Testis (tissue), 3 donors: ENCODE results near the gene NOL4L. TPM values are rescaled to one million over a fixed set of nuclear protein-coding genes. Genes with fewer than 3 reads are reported as not detected.
A peak's percentile ranks its signal among the peaks of the same experiment; 100 is the strongest.

Source experiments
- DNase-seq: peaks from one replicate; pipeline ENCODE4 v3.0.0-alpha.2; 2019
- H3K27ac ChIP-seq, 2 donors: fragments of 200-600 bp; sonication (generic); one replicate each; pipeline ENCODE4 v1.5.1; 2019
- H3K27me3 ChIP-seq: fragments of 200-600 bp; sonication (generic); one replicate; pipeline ENCODE4 v1.5.1; 2019
- H3K36me3 ChIP-seq: fragments of 200-600 bp; sonication (generic); one replicate; pipeline ENCODE4 v1.5.1; 2017; ENCODE audit warnings: low read depth; ENCODE audit errors: missing control alignments
- H3K4me1 ChIP-seq: fragments of 200-600 bp; sonication (generic); one replicate; pipeline ENCODE4 v1.5.1; 2019
- H3K4me3 ChIP-seq, 2 donors: fragments of 200-600 bp; sonication (generic); one replicate each; pipeline ENCODE4 v1.5.1; 2017 to 2019
- H3K9me3 ChIP-seq: fragments of 200-600 bp; sonication (generic); one replicate; pipeline ENCODE4 v1.5.1; 2017
- POLR2A ChIP-seq: fragments of 450-650 bp; IDR thresholded peaks from one replicate; pipeline ENCODE4 v1.6.1; 2017; ENCODE audit warnings: antibody characterized with exemption, mild to moderate bottlenecking, moderate library complexity
- WGBS, 2 donors: methylation state at CpG; one replicate each; pipeline ENCODE4 v1.1.5; 2018; 5-methylcytosine and 5-hydroxymethylcytosine counted together
- intact Hi-C: fragments of 100-400 bp; cut with DNase I; formaldehyde crosslinking; loops from one replicate; pipeline ENCODE4 v1.15.1; 2023; ENCODE audit warnings: low total_unique reads
- polyA plus RNA-seq: library from polyadenylated mRNA; stranded (reverse); fragments of 350-450 nt; fragmentation: Illumina TruSeq; extraction: RNeasy Lipid Tissue Mini Kit (QIAGEN cat#74804); gene quantifications from one replicate; pipeline ENCODE4 v1.2.3, GENCODE V29; 2014; ENCODE audit warnings: low read depth, low replicate concordance; ENCODE audit not compliant: insufficient read depth
- total RNA-seq, 2 donors: library from RNA; depleted of rRNA; stranded (reverse); fragments of >200 nt; gene quantifications; one replicate each; pipeline ENCODE4 v1.2.3, GENCODE V29; 2016
- TF ChIP-seq, protein P1 (sequence below), 3 experiments: fragments of 450-650 bp in 2 of 3; fragments of 200-600 bp in 1 of 3; sonication (generic) in 1 of 3; IDR thresholded peaks; one replicate each; pipeline ENCODE4 v1.5.1; 2016 to 2019; ENCODE audit warnings: antibody characterized with exemption in 3 of 3, mild to moderate bottlenecking in 2 of 3, moderate library complexity in 1 of 3

The NOL4L gene
- total and polyA plus RNA-seq, 3 donors from 2014 or later = 100.0 to 129 (median 115) TPM

DNA sequence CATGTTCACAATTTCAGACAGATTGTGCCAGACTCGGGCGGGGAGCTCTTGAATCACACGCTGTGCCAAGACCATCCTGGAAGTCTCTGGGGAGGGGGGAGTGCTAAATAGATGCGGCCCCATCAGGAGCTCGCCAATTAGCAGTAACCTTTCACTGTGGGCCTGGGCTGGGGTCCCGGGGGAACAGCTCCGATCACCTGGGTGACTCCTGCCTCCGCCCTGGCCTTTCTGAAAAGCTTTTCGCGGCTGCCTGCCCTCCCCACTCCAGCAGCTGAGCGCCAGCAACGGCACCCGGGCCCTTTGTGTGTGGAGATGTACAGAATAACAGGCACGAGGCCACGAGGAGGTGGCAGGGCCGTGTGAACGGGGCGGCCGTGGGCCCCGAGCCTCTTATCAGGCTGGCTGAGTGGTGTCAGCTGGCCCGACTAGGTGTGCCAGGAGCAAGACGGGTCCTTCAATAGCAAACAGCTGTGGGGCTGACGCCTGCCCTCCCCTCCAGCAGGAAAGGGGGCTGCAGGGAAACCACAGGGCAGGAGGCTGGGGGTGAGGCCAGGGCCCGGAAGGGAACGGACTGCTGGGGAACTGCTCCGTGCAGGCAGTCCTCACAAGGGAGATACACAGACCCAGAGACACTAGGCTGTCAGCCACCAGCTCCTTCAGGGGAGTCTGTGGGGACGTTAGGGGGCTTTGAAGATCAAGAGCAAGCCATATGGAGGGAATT is 56.8 kb downstream of the NOL4L start:
- H3K27ac ChIP-seq = no peak overlapping the region
- no peaks in the 10 kb centered on the region for H3K36me3 ChIP-seq
- H3K27me3 ChIP-seq = no peaks in the 10 kb centered on the region
- peak; percentile 54 for DNase-seq
- TF ChIP-seq, protein P1, sequence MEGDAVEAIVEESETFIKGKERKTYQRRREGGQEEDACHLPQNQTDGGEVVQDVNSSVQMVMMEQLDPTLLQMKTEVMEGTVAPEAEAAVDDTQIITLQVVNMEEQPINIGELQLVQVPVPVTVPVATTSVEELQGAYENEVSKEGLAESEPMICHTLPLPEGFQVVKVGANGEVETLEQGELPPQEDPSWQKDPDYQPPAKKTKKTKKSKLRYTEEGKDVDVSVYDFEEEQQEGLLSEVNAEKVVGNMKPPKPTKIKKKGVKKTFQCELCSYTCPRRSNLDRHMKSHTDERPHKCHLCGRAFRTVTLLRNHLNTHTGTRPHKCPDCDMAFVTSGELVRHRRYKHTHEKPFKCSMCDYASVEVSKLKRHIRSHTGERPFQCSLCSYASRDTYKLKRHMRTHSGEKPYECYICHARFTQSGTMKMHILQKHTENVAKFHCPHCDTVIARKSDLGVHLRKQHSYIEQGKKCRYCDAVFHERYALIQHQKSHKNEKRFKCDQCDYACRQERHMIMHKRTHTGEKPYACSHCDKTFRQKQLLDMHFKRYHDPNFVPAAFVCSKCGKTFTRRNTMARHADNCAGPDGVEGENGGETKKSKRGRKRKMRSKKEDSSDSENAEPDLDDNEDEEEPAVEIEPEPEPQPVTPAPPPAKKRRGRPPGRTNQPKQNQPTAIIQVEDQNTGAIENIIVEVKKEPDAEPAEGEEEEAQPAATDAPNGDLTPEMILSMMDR (IDR thresholded peaks at IDR 0.05) = no peak
- no peak for TF ChIP-seq POLR2A
- H3K4me1 ChIP-seq = peaks cover 37% of the 10 kb centered on the region
- WGBS, 2 donors = 47 to 49% methylated on average over 11 to 27 of the region's 27 CpGs
- intact Hi-C loops = no loop called here
- H3K4me3 ChIP-seq = no peak overlapping the region
- H3K9me3 ChIP-seq = no peaks in the 10 kb centered on the region

- no peak overlapping the region for H3K27ac ChIP-seq
- H3K4me3 ChIP-seq = no peak overlapping the region
- no peaks in the 10 kb centered on the region for H3K36me3 ChIP-seq
- DNase-seq = no peak
- H3K27me3 ChIP-seq = no peaks in the 10 kb centered on the region
- no peaks in the 10 kb centered on the region for H3K9me3 ChIP-seq
- 69 to 70% methylated on average over 24 of the region's 24 CpGs for WGBS, 2 donors
- intact Hi-C loops = no loop called here
- peaks cover 45% of the 10 kb centered on the region for H3K4me1 ChIP-seq
- TF ChIP-seq, protein P1 (IDR thresholded peaks at IDR 0.05) = no peak
- TF ChIP-seq POLR2A = no peak
Measured at GRCh38 chr20:32527447-32528055, 57.6 kb downstream of the NOL4L start.

DNA sequence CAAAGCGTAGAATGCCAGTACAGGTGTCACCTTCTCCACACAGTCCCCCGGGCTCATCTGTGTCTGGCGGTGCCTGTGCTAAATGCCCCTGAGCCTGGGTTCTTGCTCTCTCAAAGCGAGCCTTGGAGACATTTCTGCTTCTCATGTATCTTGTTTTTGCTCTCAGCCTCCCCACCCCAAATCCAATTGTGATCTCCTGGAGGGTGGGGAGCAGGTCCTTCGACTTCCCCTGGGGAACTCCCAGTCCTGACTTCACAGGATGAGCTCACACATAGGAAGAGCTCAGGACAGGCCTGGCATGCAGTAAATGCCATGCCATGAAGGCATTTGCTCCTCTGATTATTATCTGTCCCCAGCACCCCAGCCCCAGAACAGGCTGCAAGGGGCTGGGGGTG is 58.1 kb downstream of the NOL4L start:
- peaks cover 48% of the 10 kb centered on the region for H3K4me1 ChIP-seq
- no peak overlapping the region for H3K27ac ChIP-seq
- intact Hi-C loops = no loop called here
- no peak for DNase-seq
- H3K36me3 ChIP-seq = no peaks in the 10 kb centered on the region
- H3K27me3 ChIP-seq = no peaks in the 10 kb centered on the region
- WGBS, 2 donors = 89 to 91% methylated on average over 4 to 5 of the region's 5 CpGs
- H3K9me3 ChIP-seq = no peaks in the 10 kb centered on the region
- TF ChIP-seq POLR2A = no peak
- TF ChIP-seq, protein P1 (IDR thresholded peaks at IDR 0.05) = no peak
- no peak overlapping the region for H3K4me3 ChIP-seq

DNA sequence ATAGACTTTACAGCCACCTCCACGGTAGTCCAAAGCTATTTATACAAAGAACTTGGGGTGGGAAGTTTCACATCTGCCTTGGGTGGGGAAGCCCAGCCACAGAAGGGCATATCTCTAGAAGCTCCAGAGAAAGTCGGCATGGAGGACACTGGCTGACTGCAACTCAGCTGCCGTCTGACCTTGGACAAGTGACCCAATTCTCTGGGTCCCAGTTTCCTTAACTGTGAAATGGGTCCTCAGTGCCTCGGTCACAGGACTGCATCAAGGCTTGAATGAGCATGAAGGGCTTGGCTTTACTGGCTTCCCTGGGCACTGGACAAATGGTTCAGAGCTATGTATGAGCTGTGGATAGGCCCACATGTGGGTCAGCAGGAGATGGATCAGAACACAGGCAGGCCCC is 58.6 kb downstream of the NOL4L start:
- Histone ChIP-seq H3K36me3 (no peaks in the 10 kb centered on the region), H3K4me1 (peaks cover 53% of the 10 kb centered on the region), H3K27ac (no peak overlapping the region), H3K4me3 (no peak overlapping the region), H3K9me3 (no peaks in the 10 kb centered on the region), H3K27me3 (no peaks in the 10 kb centered on the region)
- WGBS, 2 donors = 75 to 78% methylated on average over 4 of the region's 4 CpGs
- DNase-seq = no peak
- intact Hi-C loops = no loop called here
- no peak for TF ChIP-seq POLR2A
- TF ChIP-seq, protein P1 (IDR thresholded peaks at IDR 0.05) = no peak

DNA sequence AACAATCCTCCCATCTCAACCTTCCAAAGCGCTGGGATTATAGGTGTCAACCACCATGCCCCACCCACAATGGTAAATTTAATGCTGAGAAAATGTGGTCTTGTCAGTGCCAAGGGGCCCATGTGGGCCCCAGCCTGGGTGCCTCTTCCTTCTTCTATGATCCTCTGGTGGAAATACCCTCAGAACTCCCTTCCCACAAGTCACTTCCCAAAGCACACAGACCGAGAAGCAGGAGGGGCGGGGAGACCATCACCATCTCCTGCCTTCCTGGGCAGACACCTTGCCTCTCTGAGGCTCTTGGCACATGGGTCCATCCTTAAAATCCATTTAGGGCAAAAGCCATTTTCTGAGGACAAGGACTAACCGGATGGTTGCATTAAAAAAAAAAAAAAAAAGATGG is 59.0 kb downstream of the NOL4L start:
- H3K27me3 ChIP-seq = no peaks in the 10 kb centered on the region
- no peak overlapping the region for H3K27ac ChIP-seq
- intact Hi-C loops = no loop called here
- peaks cover 54% of the 10 kb centered on the region for H3K4me1 ChIP-seq
- TF ChIP-seq POLR2A = no peak
- TF ChIP-seq, protein P1 (IDR thresholded peaks at IDR 0.05) = no peak
- WGBS, 2 donors = 82 to 84% methylated on average over 4 of the region's 4 CpGs
- no peaks in the 10 kb centered on the region for H3K9me3 ChIP-seq
- H3K36me3 ChIP-seq = no peaks in the 10 kb centered on the region
- no peak overlapping the region for H3K4me3 ChIP-seq
- no peak for DNase-seq
